Measurements from ENCODE around the gene ZNF341.
A peak's percentile ranks its signal among the peaks of the same experiment; 100 is the strongest.
"Not testable (repeated sequence)": the region's sequence is repeated elsewhere in the genome, so short reads cannot be mapped to it uniquely, and the experiment has no call there.

The ZNF341 gene

DNA sequence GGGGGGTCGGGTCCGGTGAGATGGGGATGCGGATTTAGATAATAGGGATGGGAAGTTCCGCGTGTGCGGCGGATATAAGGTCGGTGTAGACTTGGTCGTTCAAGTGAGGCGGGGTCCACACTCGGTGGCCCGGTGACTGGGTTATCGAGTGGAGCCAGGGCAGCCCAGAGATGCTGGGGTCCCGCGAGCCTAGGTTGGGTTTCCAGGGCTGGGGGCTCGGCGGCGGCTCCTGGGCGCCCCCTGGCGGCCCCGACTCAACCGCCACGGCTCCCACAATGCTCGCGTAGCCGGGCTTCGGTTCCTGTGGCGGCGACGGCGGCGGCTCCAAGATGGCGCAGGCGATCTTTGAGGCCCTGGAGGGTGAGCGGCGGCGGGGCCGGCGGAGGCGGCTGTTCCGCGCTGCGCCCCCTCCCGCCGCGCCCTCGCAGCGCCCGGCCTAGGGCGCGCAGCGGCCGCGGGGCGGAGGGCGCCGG lies at the start of gene ZNF341:
Gene ZNF341, plus strand, starts transcription at position 304 of the 473 bp plus-strand sequence. Its CDS starts 26 bp downstream, at position 330.
- DNase-seq (ENCODE audit: low read depth, low spot score), result peak; percentile 46

DNA sequence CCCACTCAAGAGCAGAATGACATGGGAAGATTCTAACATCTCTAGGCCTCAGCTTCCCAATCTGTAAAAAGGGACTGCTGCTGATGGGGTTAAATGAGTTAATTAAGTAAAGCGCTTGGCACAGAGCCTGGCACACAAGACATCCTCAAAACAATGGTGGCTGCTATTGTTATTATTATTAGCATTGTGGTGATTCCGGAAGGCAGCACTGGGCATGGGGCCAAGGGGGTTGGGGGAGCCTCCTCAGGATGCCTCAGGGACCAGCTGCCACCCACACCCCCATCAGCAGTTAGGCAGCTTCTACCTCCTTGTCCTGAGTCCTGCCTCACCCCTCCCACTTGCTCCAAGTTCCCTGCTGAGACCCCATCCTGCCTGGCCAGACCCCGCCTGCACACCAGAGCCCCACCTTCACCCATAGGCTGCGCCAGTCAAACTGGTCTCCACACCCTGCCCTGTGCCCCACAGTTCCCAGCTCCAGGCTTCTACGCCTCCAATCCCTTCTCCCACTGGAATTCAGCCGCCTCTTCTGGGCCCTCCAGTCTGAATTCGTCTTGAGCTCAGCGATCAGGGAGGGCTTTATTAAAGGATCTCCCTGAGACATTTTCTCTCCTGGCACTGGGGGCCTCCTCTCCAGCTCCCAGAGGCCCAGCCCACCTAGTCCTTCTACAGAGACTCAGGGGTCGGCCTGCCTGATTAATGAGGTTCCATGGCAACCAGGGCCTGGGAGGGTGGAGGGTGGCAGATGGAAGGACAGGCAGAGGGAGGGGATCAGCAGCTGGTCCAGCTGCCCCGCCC lies 47.1 kb upstream of the ZNF341 start:
- no peak for DNase-seq (ENCODE audit: low read depth, low spot score)

DNA sequence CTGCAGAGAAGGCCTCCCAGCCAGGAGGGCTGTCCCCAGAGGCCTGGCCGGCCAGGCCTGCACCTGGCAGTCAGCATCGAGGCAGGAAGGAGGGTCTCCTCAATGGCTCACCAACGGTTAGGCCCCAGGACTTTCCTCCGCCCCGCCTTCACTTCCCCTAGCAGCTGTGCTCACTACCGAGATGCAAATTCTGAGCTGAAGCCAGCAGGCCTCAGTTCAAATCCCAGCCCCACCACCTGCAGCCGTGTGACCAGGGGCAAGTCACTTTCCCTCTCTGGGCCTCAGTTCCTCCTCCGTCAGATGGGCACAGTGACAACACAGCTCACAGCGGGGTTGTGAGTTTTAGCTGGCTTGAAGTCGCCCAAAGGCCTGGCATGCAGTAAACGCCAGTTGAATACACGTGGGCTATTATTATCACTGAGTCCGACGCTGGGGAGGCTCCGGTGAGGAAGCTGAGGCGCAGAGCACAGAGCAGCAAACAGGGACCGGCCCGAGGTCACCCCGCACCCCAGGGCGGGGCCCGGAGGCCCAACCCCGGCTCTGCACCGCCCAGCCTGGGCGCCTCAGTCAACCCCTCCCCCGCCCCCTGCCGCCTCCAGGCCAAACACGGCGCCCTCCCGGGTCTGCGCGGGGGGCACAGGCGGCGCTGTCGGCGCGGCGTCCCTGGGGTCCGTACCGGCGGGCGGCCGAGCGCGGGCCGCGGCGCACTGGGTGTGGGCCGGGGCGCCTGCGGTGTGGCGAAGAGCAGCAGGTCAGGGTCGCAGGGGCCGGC lies 46.3 kb upstream of the ZNF341 start:
- no peak for DNase-seq (ENCODE audit: low read depth, low spot score)

DNA sequence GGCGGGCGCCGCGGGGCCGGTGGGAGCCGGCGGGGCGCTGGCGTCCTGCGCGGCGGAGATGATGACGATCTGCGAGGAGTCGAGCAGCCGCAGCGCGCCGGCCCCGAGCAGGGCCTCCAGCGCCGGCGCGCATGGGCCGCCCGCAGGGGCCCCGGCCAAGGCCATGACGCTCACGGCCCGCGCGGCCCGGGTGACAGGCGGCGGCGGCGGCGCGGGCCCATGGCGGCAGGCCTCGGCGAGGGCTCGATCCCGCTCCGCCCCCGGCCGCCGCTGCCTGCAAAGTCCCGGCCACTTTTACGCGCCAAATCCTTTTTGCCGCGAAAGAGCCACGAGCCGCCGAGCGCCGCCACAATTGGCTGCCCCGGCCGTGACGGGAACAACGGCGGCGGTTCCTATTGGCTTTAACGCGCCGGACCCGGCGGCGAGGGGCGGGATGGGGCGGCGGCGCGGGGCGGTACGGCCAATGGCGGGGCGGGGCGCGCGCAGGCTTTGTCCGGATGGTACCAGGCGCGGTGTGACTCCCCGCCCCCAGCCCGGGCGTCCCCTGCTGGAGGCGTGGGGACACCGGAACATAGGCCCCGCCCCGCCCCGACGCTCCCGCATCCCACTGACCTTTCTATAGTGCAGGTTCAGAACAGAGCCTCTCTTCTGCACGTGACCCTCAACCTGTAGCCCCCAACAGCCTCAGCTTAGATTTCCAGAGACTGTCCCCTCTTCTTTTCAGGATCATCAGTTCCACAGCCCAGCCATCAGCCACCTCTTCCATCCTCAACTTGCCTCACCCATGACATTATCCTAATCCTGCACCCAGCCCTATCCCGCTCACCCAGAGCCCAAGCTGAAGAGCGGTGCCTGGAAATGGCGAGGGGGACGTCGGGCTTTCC lies 45.5 kb upstream of the ZNF341 start, which contains the start of gene E2F1:
Gene E2F1, minus strand, starts transcription at position 286 of the 884 bp plus-strand sequence. Its CDS starts 121 bp downstream, at position 165.
- DNase-seq (ENCODE audit: low read depth, low spot score), result peak; percentile 72

DNA sequence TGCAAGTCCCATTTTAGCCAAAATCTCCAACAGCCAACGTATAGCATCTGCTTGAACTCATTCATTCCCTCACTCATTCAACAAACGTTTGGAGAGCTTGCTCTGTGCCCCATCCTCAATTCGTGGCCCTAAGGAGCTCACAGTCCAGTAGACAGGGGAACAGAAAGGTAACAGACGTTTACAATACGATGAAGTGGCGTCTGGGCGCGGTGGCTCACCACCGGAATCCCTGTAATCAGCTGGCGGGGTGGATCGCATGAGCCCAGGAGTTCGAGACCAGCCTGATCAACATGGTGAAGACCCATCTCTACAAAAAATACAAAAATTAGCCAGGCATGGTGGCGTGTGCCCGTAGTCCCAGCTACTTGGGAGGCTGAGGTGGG lies 44.8 kb upstream of the ZNF341 start:
- DNase-seq (ENCODE audit: low read depth, low spot score), result no peak

DNA sequence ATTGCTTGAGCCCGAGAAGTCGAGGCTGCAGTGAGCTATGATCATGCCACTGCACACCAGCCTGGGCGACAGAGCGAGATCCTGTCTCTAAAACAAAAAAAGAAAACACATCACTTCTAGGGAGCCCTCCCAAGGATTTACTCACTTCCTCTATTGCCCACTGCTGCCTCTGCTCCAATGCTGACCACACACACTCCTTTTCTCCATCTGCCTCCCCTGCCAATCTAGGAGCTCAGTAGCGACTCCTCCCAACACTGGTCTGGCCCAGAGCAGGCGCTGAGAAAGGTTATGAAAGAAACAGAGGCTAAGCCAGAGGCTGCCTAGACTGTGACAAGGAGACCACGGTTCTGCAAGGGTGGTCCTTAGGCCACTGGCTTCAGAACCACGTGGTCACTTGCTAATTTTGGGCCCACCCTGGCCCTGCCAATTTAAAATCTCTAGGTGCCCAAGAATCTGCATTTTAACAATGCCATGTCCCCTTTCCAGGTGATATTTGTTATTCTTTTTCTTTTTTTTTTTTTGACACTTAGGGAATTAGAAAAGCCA lies 44.4 kb upstream of the ZNF341 start:
- no peak for DNase-seq (ENCODE audit: low read depth, low spot score)

DNA sequence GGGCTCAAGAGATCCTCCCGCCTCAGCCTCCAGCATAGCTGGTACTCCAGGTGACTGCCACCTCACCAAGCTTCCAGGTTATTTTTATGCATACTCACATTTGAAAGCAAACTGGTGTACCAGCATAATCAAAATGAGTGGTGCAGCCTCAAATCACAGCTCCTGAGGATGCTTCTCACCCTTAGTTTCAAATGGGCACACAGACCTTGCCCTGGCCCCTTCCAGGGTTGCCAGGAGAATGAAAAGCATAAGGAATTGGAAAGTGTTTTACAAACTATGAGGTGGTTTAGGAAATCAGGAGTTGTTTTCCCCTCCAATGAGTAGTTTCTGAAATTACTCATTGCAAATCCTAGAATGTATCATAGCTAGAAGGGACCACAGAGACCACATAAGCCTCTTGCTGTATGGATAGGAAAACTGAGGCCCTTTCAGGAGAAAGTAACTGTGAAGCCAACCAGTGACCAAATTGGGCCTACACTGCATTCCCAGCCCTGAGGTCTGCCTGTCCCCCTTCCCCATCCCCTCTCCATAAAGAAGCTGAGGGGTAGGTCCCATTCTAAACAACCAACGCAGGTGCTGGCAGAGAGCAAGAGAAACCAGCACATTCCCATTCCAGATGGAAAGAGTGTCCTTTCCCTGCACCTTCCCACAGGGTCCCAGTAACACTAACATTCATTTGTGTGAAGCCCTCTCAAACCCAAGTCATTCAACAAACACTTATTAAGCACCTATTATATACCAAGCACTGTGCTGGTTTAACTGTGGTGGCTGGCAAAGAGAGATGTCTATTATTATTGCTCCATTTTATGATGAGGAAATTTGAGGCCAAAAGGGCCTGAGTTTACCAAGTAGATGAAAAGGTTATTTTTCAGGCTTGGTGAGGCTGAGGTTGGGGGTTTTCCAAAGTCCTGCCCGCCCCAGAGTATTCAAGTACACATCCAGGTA lies 43.5 kb upstream of the ZNF341 start:
- DNase-seq (ENCODE audit: low read depth, low spot score), result no peak

DNA sequence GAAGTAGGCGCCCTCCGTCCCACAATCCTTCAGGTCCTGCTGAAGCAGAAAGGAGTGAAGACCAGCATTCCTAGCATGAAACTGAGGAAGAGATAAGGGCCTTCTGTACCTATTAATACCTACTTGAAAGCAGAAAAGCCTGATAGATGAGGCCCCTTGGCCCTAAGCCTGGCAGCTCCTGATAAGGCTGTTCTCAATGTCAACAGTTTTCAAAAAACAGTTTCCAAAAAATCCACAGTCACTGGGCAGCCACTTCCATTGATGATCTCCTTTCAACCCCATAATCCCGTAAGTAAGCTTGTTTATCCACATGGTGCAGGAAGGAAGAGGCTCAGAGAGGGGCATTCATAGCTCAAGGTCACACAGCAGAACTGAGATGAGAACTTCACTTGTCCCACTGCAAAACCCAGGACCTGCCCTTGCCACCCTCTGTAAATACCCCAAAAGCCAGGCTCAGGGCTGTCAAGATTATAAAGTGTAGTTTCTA lies 42.8 kb upstream of the ZNF341 start:
- no peak for DNase-seq (ENCODE audit: low read depth, low spot score)

DNA sequence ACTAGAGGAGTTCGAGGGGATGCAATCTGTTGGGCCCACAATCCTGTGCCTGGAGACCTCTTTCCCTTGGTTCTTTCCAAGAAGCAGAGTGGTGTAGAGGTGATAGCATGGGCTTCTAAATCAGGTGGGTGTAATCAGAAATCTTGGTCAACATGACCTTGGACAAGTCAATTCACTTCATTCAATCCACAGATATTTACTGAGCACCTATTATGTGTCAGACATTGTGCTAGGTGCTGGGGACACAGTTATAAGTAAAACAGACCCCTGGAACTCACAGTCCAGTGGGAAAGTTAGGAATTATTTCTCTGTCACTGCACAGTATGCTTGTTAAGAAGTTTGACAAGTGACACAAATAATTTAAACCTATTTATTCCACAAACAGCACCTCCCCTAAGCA lies 42.3 kb upstream of the ZNF341 start:
- DNase-seq (ENCODE audit: low read depth, low spot score), result no peak

DNA sequence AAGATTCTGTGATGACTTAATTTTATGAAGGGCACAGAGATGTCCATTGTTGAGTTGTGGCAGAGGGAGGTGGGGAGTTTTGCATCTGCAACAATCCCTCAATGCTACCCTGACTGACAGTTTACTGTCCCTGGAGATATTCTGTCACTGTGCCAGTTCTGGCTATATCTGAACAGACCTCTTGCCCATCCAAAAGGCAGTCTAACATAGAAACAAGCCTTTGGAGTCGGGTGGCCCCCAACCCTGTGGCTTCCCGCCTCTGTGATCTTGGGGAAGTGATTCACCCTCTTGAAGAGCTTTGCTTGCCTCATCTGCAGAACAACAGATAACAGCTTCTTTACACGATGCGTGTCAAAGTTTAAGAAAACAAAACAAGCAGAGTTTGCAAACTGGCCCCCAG lies 41.8 kb upstream of the ZNF341 start:
- DNase-seq (ENCODE audit: low read depth, low spot score), result no peak

DNA sequence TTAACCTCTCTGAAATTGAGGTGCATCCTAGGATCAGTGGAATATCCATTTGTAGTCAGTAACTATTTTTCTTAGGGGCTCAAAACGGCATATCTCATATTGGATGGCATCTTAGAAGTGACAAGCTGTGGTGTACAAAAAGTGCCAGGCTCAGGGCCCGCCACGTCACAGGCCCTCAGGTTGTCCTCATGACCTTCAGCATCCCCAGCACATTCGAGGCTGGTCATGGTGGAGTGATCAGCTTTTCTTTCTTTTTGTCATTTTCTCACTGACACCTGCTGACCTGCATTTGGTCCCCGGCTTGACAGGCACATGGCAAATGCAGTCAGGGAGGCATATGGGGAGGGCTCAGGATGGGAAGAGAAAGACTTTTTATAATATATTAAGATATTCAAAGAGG lies 38.5 kb upstream of the ZNF341 start:
- no peak for DNase-seq (ENCODE audit: low read depth, low spot score)

DNA sequence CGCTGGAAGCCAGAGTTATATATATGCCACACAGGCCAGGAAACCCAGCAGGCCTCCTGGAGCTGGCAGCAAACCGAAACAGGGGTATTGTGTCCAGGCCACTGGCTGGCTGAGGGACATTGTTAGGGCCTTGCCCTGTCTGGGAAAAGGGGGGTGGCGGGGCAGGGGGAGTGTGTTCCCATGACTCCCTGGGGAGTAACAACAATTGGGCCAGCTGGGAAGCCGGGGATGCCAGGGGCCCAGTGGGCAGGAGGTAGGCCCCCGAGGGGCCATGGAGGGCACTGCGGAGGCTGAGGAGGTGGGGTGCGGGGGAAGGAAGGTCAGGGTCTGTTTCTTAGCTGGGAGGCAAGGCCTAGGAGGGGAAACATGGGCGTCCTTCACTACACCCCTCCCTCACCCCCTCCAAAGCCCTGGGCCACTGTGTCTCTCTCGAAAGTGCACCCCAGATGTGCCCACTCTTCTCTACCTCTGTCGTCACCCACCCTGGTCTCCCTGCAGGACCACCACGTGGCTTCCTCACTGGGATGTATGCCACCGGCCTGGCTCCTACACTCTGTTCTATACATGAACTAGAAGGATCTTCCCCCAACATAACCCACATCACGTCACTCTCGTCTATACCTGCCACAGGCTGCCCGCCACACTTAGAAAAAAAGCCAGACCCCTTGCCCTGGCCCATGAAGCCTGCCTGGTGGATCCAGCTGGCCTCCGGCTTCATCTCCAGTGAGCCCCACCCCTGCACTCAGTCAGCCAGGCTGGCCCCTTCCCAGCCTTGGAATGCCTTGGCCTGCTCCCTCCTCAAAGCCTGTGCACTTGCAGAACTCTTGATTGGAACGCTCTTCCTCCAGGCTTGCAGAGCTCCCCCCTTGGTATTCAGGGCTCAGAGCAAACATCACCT lies 37.8 kb upstream of the ZNF341 start:
- DNase-seq (ENCODE audit: low read depth, low spot score), result no peak

DNA sequence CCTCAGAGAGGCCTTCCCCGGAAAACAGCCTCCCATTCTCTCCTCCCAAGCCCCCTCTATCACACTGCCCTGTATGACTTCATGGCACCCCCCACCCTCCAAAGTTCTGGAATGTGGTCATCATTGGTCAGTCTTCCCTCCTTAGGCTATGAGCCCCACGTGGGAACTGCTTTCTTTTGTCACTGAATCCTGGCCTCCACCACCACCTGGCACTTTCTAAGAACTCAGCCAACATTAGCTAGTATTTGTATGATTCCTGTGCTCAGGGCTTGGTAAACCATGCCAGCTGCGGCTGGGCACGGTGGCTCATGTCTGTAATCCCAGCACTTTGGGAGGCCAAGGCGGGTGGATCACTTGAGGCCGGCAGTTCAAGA lies 37.2 kb upstream of the ZNF341 start:
- no peak for DNase-seq (ENCODE audit: low read depth, low spot score)

DNA sequence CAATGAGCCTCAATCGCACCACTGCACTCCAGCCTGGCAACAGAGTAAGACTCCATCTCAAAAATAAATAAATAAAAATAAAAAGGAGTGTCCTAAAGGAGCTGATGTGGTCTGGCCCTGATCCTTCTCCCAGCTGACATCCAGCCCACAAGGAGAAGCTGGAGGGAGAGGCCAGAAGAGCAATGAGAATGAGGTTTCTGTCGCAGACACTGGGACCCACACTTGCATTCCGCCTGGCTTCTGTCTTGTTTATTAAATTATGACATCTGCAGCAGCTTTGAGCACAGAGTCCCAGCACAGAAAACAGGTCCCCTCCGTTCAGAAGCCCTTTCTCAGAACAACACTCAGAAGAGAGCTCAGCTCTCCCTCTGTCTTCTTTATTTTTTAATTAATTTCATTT lies 35.3 kb upstream of the ZNF341 start:
- no peak for DNase-seq (ENCODE audit: low read depth, low spot score)

DNA sequence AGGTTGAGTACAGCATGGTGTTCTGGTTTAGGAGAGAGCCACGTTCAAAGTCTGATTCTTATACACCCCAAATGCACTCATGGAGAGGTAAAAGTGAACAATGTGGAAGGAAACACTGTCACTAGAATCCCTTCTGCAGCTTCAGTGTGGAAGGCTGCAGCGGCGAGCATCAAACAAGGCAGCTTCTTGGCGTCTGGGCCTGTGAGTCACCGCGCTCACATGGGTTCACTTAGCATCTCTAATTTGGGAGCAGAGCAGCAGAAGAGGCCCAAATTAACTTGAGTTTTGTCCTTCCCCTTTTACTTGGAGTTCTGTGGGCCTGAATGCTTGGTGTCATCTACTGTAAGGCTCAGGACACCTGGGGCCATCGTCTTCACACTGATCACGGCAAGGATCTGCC lies 34.7 kb upstream of the ZNF341 start:
- DNase-seq (ENCODE audit: low read depth, low spot score), result no peak

DNA sequence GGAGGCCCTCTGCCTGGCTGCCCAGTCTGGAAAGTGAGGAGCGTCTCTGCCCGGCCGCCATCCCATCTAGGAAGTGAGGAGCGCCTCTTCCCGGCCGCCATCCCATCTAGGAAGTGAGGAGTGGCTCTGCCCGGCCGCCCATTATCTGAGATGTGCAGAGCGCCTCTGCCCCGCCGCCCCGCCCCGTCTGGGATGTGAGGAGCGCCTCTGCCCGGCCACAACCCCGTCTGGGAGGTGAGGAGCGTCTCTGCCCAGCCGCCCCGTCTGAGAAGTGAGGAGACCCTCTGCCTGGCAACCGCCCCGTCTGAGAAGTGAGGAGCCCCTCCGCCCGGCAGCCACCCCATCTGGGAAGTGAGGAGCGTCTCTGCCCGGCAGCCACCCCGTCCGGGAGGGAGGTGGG lies 32.8 kb upstream of the ZNF341 start:
- DNase-seq (ENCODE audit: low read depth, low spot score), result not testable (repeated sequence)

DNA sequence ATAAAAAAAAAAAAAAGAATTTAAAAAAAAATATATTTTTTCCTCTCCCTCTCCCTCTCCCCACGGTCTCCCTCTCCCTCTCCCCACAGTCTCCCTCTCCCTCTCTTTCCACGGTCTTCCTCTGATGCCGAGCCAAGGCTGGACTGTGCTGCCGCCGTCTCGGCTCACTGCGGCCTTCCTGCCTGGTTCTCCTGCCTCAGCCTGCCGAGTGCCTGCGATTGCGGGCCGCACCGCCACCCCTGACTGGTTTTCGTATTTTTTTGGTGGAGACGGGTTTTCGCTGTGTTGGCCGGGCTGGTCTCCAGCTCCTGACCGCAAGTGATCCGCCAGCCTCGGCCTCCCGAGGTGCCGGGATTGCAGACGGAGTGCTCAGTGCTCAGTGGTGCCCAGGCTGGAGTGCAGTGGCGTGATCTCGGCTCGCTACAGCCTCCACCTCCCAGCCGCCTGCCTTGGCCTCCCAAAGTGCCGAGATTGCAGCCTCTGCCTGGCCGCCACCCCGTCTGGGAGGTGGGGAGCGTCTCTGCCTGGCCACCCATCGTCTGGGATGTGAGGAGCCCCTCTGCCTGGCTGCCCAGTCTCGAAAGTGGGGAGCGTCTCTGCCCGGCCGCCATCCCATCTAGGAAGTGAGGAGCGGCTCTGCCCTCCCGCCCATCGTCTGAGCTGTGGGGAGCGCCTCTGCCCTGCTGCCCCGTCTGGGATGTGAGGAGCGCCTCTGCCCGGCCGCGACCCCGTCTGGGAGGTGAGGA lies 30.9 kb upstream of the ZNF341 start:
- DNase-seq (ENCODE audit: low read depth, low spot score), result not testable (repeated sequence)

DNA sequence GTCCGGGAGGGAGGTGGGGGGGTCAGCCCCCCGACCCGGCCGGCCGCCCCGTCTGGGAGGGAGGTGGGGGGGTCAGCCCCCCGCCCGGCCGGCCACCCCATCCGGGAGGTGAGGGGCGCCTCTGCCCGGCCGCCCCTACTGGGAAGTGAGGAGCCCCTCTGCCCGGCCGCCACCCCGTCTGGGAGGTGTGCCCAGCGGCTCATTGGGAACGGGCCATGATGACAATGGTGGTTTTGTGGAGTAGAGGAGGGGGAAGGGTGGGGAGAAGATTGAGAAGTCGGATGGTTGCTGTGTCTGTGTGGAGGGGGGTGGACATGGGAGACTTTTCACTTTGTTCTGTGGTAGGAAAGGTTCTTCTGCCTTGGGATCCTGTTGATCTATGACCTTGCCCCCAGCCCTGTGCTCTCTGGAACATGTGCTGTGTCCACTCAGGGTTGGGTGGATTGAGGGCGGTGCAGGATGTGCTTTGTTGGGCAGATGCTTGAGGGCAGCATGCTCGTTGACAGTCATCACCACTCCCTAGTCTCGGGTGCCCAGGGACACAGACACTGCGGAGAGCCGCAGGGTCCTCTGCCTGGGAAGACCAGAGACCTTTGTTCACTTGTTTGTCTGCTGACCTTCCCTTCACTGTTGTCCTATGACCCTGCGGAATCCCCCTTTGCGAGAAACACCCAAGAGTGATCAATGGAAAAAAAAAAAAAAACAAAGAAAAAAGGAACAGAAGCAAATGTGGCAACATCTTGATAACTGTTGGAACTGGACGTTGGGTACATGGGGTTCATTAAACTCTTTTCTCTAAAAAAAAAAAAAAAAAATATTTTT lies 30.0 kb upstream of the ZNF341 start:
- no peak for DNase-seq (ENCODE audit: low read depth, low spot score)
